Measurements from ENCODE around the gene EN1.
A peak's percentile ranks its signal among the peaks of the same experiment; 100 is the strongest.

EN1 gene

GRCh38 chr2:118813601-118814339 is 33.7 kb downstream of the EN1 start:
- H3K27me3 ChIP-seq (ENCODE audit: control insufficient read depth in 5 of 5, insufficient read depth in 4 of 5, low read length in 5 of 5), result peaks cover 0 to 44% (median 20%) of the 10 kb centered on the region in 5 donors
- H3K9ac ChIP-seq (ENCODE audit: low read length in 5 of 5), result no peak overlapping the region
- no peaks in the 10 kb centered on the region for H3K9me3 ChIP-seq (ENCODE audit: control insufficient read depth in 5 of 5, low read length in 5 of 5)

DNA sequence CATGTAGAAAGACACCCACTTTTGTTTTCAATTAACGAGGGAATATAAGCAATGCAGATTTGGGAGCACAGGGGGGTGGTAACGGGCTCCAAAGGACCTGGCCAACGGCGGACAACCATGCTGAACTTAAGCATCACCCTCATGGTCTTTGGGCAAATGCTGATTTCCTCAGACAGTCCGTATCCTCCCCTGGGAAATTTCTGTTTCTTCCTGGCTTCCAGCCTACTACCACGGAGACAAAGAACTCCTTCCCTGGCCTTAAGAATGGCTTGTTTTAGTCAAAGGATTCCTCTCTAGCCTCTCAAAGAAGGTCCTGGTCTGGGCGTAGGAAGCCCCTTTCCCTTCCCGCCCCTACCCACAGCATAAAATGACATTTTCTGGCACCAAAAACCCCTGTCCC is 34.3 kb downstream of the EN1 start:
- Histone ChIP-seq H3K9me3 (ENCODE audit: control insufficient read depth in 5 of 5, low read length in 5 of 5) (no peaks in the 10 kb centered on the region), H3K27me3 (ENCODE audit: control insufficient read depth in 5 of 5, insufficient read depth in 4 of 5, low read length in 5 of 5) (peaks cover 0 to 44% (median 22%) of the 10 kb centered on the region in 5 donors), H3K4me3 (ENCODE audit: low read depth in 1 of 5, low read length in 5 of 5) (no peak overlapping the region), H3K36me3 (ENCODE audit: control insufficient read depth in 5 of 5, insufficient read depth in 5 of 5, low read length in 5 of 5) (no peaks in the 10 kb centered on the region), H3K9ac (ENCODE audit: low read length in 5 of 5) (no peak overlapping the region), H3K4me1 (ENCODE audit: control insufficient read depth in 5 of 5, insufficient read depth in 5 of 5, low read length in 5 of 5) (peaks cover 0 to 11% (median 5%) of the 10 kb centered on the region in 5 donors), H3K27ac (ENCODE audit: low read depth, low read length) (no peak overlapping the region)

More at GRCh38 chr2:118813601-118814339, 33.7 kb downstream of the EN1 start:
- H3K36me3 ChIP-seq (ENCODE audit: control insufficient read depth in 5 of 5, insufficient read depth in 5 of 5, low read length in 5 of 5), result no peaks in the 10 kb centered on the region
- H3K4me3 ChIP-seq (ENCODE audit: low read depth in 1 of 5, low read length in 5 of 5), result no peak overlapping the region
- no peak overlapping the region for H3K27ac ChIP-seq (ENCODE audit: low read depth, low read length)
- H3K4me1 ChIP-seq (ENCODE audit: control insufficient read depth in 5 of 5, insufficient read depth in 5 of 5, low read length in 5 of 5), result peaks cover 0 to 7% (median 2%) of the 10 kb centered on the region in 5 donors

DNA sequence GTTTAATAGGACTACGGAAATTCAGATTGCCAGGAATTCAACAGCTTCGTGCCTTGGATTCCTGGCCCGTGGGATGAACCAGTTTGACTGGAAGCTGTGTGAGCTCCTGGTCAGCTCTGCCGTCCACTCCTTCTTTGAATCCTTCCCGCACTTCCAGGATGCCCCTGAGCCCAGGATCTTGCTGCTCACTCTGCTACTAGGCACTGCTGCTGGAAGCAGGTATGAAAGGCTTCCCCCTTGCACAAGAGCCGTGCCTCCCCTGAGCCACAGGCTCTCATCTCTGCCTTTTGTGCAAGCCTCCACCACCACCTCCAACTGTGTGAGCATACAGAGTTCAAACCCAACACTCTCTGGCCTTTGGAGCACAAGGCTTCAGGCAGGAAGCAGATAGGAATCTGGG is 34.9 kb downstream of the EN1 start:
- Histone ChIP-seq H3K4me3 (ENCODE audit: low read depth in 1 of 5, low read length in 5 of 5) (no peak overlapping the region), H3K36me3 (ENCODE audit: control insufficient read depth in 5 of 5, insufficient read depth in 5 of 5, low read length in 5 of 5) (no peaks in the 10 kb centered on the region), H3K4me1 (ENCODE audit: control insufficient read depth in 5 of 5, insufficient read depth in 5 of 5, low read length in 5 of 5) (peaks cover 0 to 11% (median 5%) of the 10 kb centered on the region in 5 donors), H3K27ac (ENCODE audit: low read depth, low read length) (no peak overlapping the region), H3K9me3 (ENCODE audit: control insufficient read depth in 5 of 5, low read length in 5 of 5) (no peaks in the 10 kb centered on the region), H3K27me3 (ENCODE audit: control insufficient read depth in 5 of 5, insufficient read depth in 4 of 5, low read length in 5 of 5) (peaks cover 0 to 42% (median 22%) of the 10 kb centered on the region in 5 donors), H3K9ac (ENCODE audit: low read length in 5 of 5) (no peak overlapping the region)

DNA sequence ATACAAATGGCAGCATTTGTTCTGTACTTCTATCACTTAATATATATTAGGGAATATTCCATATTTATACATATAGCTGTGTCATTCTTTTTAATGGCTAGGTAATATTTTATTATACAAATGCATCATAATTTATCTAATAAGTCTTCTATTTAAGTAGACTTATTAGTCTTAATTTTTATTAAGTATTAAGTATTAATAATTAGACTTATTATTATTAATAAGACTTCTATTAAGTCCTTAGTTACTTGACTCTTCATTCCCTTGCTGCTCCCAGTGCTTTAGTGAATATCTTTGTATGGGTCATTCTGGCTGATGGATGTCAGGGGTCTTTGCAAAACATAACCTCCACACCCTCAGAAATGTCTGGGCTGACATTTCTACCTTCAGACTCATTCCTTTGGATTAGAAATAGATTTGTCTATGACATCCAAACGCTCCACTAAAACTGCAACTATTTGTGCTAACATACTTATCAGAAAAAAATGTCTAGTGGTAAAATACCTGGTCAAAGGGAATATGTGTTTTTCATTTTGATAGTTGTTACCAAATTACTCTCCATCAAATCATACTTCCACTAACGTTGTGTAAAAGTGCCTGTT is 35.8 kb downstream of the EN1 start:
- no peaks in the 10 kb centered on the region for H3K36me3 ChIP-seq (ENCODE audit: control insufficient read depth in 5 of 5, insufficient read depth in 5 of 5, low read length in 5 of 5)
- no peaks in the 10 kb centered on the region for H3K9me3 ChIP-seq (ENCODE audit: control insufficient read depth in 5 of 5, low read length in 5 of 5)
- H3K27ac ChIP-seq (ENCODE audit: low read depth, low read length), result no peak overlapping the region
- H3K27me3 ChIP-seq (ENCODE audit: control insufficient read depth in 5 of 5, insufficient read depth in 4 of 5, low read length in 5 of 5), result peaks cover 0 to 50% (median 22%) of the 10 kb centered on the region in 5 donors
- peaks cover 0 to 11% (median 5%) of the 10 kb centered on the region in 5 donors for H3K4me1 ChIP-seq (ENCODE audit: control insufficient read depth in 5 of 5, insufficient read depth in 5 of 5, low read length in 5 of 5)
- H3K4me3 ChIP-seq (ENCODE audit: low read depth in 1 of 5, low read length in 5 of 5), result no peak overlapping the region
- H3K9ac ChIP-seq (ENCODE audit: low read length in 5 of 5), result no peak overlapping the region

GRCh38 chr2:118810766-118811165 is 36.7 kb downstream of the EN1 start:
- Histone ChIP-seq H3K4me1 (ENCODE audit: control insufficient read depth in 5 of 5, insufficient read depth in 5 of 5, low read length in 5 of 5) (peaks cover 0 to 11% (median 5%) of the 10 kb centered on the region in 5 donors), H3K27me3 (ENCODE audit: control insufficient read depth in 5 of 5, insufficient read depth in 4 of 5, low read length in 5 of 5) (peaks cover 0 to 53% (median 20%) of the 10 kb centered on the region in 5 donors), H3K9me3 (ENCODE audit: control insufficient read depth in 5 of 5, low read length in 5 of 5) (no peaks in the 10 kb centered on the region), H3K27ac (ENCODE audit: low read depth, low read length) (no peak overlapping the region), H3K9ac (ENCODE audit: low read length in 5 of 5) (no peak overlapping the region), H3K36me3 (ENCODE audit: control insufficient read depth in 5 of 5, insufficient read depth in 5 of 5, low read length in 5 of 5) (no peaks in the 10 kb centered on the region), H3K4me3 (ENCODE audit: low read depth in 1 of 5, low read length in 5 of 5) (no peak overlapping the region)

DNA sequence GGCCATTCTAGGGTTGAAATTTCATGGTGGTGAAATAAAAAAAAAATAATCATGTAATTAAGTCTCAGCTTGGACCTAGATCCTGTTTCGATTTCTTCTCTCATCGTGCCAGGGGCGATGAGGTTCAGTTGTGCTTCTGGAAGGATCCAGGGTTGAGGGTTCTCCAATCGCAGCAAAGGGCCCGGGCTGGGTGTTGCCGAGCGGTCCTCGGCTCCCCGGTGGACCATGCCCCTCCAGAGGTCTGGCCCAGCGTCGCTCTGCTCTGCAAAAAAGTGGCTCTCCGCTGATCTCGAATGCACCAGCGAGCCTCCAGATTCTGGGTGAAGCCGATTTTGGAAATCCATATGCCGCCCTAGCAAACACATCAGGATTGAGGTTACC is 39.0 kb downstream of the EN1 start:
- Histone ChIP-seq H3K27me3 (ENCODE audit: control insufficient read depth in 5 of 5, insufficient read depth in 4 of 5, low read length in 5 of 5) (peaks cover 0 to 47% (median 13%) of the 10 kb centered on the region in 5 donors), H3K27ac (ENCODE audit: low read depth, low read length) (no peak overlapping the region), H3K36me3 (ENCODE audit: control insufficient read depth in 5 of 5, insufficient read depth in 5 of 5, low read length in 5 of 5) (no peaks in the 10 kb centered on the region), H3K4me3 (ENCODE audit: low read depth in 1 of 5, low read length in 5 of 5) (peak overlapping the region in 3 of 5 donors; percentile 17 to 35 (median 28)), H3K9me3 (ENCODE audit: control insufficient read depth in 5 of 5, low read length in 5 of 5) (no peaks in the 10 kb centered on the region), H3K9ac (ENCODE audit: low read length in 5 of 5) (no peak overlapping the region), H3K4me1 (ENCODE audit: control insufficient read depth in 5 of 5, insufficient read depth in 5 of 5, low read length in 5 of 5) (peaks cover 0 to 11% (median 5%) of the 10 kb centered on the region in 5 donors)

- Histone ChIP-seq H3K27me3 (ENCODE audit: control insufficient read depth in 5 of 5, insufficient read depth in 4 of 5, low read length in 5 of 5) (peaks cover 0 to 45% (median 10%) of the 10 kb centered on the region in 5 donors), H3K9me3 (ENCODE audit: control insufficient read depth in 5 of 5, low read length in 5 of 5) (no peaks in the 10 kb centered on the region), H3K4me3 (ENCODE audit: low read depth in 1 of 5, low read length in 5 of 5) (peak overlapping the region in 1 of 5 donors; percentile 17), H3K9ac (ENCODE audit: low read length in 5 of 5) (no peak overlapping the region), H3K36me3 (ENCODE audit: control insufficient read depth in 5 of 5, insufficient read depth in 5 of 5, low read length in 5 of 5) (no peaks in the 10 kb centered on the region), H3K4me1 (ENCODE audit: control insufficient read depth in 5 of 5, insufficient read depth in 5 of 5, low read length in 5 of 5) (peaks cover 0 to 6% (median 2%) of the 10 kb centered on the region in 5 donors), H3K27ac (ENCODE audit: low read depth, low read length) (no peak overlapping the region)
Observed at GRCh38 chr2:118807668-118808428, 39.6 kb downstream of the EN1 start.

GRCh38 chr2:118806797-118807667 is 40.4 kb downstream of the EN1 start:
- Histone ChIP-seq H3K27me3 (ENCODE audit: control insufficient read depth in 5 of 5, insufficient read depth in 4 of 5, low read length in 5 of 5) (peaks cover 0 to 38% (median 10%) of the 10 kb centered on the region in 5 donors), H3K9me3 (ENCODE audit: control insufficient read depth in 5 of 5, low read length in 5 of 5) (no peaks in the 10 kb centered on the region), H3K9ac (ENCODE audit: low read length in 5 of 5) (no peak overlapping the region), H3K4me1 (ENCODE audit: control insufficient read depth in 5 of 5, insufficient read depth in 5 of 5, low read length in 5 of 5) (peaks cover 0 to 6% (median 0%) of the 10 kb centered on the region in 5 donors), H3K27ac (ENCODE audit: low read depth, low read length) (no peak overlapping the region), H3K36me3 (ENCODE audit: control insufficient read depth in 5 of 5, insufficient read depth in 5 of 5, low read length in 5 of 5) (no peaks in the 10 kb centered on the region), H3K4me3 (ENCODE audit: low read depth in 1 of 5, low read length in 5 of 5) (no peak overlapping the region)

GRCh38 chr2:118805064-118805690 is 42.3 kb downstream of the EN1 start:
- Histone ChIP-seq H3K4me3 (ENCODE audit: low read depth in 1 of 5, low read length in 5 of 5) (no peak overlapping the region), H3K9ac (ENCODE audit: low read length in 5 of 5) (no peak overlapping the region), H3K4me1 (ENCODE audit: control insufficient read depth in 5 of 5, insufficient read depth in 5 of 5, low read length in 5 of 5) (peaks cover 0 to 6% (median 0%) of the 10 kb centered on the region in 5 donors), H3K36me3 (ENCODE audit: control insufficient read depth in 5 of 5, insufficient read depth in 5 of 5, low read length in 5 of 5) (no peaks in the 10 kb centered on the region), H3K27me3 (ENCODE audit: control insufficient read depth in 5 of 5, insufficient read depth in 4 of 5, low read length in 5 of 5) (peaks cover 0 to 37% (median 9%) of the 10 kb centered on the region in 5 donors), H3K9me3 (ENCODE audit: control insufficient read depth in 5 of 5, low read length in 5 of 5) (no peaks in the 10 kb centered on the region), H3K27ac (ENCODE audit: low read depth, low read length) (no peak overlapping the region)
